ENCODE results near the gene MRPL22.
A peak's percentile ranks its signal among the peaks of the same experiment; 100 is the strongest.

MRPL22 gene

GRCh38 chr5:154934881-154935280, 6.0 kb upstream of the MRPL22 start:
- TF ChIP-seq CTCF (IDR thresholded peaks at IDR 0.05): no peak

- TF ChIP-seq CTCF (IDR thresholded peaks at IDR 0.05): no peak
Observed at GRCh38 chr5:154937186-154937717, 3.6 kb upstream of the MRPL22 start.

- TF ChIP-seq CTCF (IDR thresholded peaks at IDR 0.05): no peak
Observed at GRCh38 chr5:154937718-154938466, 3.0 kb upstream of the MRPL22 start, which contains the start of gene GEMIN5. TSS of gene GEMIN5 (minus strand) at chr5:154938211. CDS start at chr5:154938133, 78 bp downstream.

- no peak for TF ChIP-seq CTCF (IDR thresholded peaks at IDR 0.05)
Observed at GRCh38 chr5:154940375-154940771, 500 bp upstream of the MRPL22 start.

- no peak for TF ChIP-seq CTCF (IDR thresholded peaks at IDR 0.05)
Observed at GRCh38 chr5:154943527-154943926, 2.7 kb downstream of the MRPL22 start.

GRCh38 chr5:154944716-154945115, 3.8 kb downstream of the MRPL22 start:
- no peak for TF ChIP-seq CTCF (IDR thresholded peaks at IDR 0.05)

- TF ChIP-seq CTCF (IDR thresholded peaks at IDR 0.05): peak; percentile 68
Observed at GRCh38 chr5:154945695-154946301, 4.9 kb downstream of the MRPL22 start.

Data from LNCAP (cell line).